Measurements from ENCODE around the gene KIF5A. TPM values are rescaled to one million over a fixed set of nuclear protein-coding genes. Genes with fewer than 3 reads are reported as not detected.

The KIF5A gene
- total RNA-seq, 1 experiment from 2014 or later = 3.0 TPM

DNA sequence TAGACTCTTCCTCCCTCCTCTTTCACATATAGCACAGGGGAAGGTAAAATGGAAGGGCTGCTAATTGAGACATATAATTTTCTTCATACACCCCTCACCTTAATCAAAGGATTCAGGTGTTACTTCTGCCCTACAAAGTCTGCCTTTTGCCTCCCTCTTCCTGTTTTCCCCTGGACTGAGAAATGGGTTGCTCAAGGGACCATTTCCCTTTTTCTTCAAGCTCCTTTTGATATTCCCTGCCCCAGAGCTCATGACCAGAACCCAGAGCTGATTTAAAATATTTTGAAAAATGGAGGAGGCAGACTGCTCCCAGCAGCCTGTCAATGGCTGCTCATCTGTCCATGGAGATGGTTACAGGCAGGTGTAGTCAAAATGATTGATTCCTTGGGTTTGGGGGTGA is 34.8 kb downstream of the KIF5A start:
- CTCF ChIA-PET = interaction anchor here (0.6 to 1.7 kb wide), 3 partner anchors 43 to 260 kb away, joined by 3 to 6 read pairs (median 6); no protein-coding TSS in a partner anchor

DNA sequence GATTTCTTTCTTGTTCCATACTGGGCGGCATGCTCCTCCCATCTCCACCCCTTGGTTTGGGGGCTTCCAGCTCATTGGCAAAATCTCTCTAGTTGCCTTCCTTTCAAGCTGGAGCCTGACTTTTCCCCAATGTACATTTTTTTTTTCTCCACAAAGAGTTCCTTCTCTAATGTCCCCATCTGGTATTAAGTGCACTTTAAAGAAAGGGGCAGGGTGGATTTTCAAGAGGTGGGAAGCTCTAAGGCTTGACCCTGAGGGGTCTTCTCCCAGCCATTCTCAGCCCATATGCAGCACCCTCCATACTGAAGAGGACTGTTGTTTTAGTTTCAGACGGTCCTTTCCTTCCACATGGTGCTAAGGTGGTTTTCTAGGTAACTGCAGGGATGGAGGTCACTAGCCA is 35.3 kb downstream of the KIF5A start:
- no peak for DNase-seq (ENCODE audit: low read depth, low spot score)
- no peak overlapping the region for H3K4me3 ChIP-seq (ENCODE audit: low read depth in 2 of 2, low read length in 2 of 2)
- ATAC-seq = no peak
- no peaks in the 10 kb centered on the region for H3K27me3 ChIP-seq (ENCODE audit: control insufficient read depth, insufficient read depth, low read length)
- no peaks in the 10 kb centered on the region for H3K9me3 ChIP-seq (ENCODE audit: control insufficient read depth, insufficient read depth, low read depth, low read length)
- ChIA-PET POLR2A (interaction anchor here (0.7 kb wide), 1 partner anchor 74 kb away, joined by 3 read pairs; no protein-coding TSS in a partner anchor), CTCF (interaction anchor here (0.6 to 1.7 kb wide), 2 partner anchors 42 to 260 kb away, joined by 3 to 6 read pairs; no protein-coding TSS in a partner anchor)
- TF ChIP-seq, protein P1, sequence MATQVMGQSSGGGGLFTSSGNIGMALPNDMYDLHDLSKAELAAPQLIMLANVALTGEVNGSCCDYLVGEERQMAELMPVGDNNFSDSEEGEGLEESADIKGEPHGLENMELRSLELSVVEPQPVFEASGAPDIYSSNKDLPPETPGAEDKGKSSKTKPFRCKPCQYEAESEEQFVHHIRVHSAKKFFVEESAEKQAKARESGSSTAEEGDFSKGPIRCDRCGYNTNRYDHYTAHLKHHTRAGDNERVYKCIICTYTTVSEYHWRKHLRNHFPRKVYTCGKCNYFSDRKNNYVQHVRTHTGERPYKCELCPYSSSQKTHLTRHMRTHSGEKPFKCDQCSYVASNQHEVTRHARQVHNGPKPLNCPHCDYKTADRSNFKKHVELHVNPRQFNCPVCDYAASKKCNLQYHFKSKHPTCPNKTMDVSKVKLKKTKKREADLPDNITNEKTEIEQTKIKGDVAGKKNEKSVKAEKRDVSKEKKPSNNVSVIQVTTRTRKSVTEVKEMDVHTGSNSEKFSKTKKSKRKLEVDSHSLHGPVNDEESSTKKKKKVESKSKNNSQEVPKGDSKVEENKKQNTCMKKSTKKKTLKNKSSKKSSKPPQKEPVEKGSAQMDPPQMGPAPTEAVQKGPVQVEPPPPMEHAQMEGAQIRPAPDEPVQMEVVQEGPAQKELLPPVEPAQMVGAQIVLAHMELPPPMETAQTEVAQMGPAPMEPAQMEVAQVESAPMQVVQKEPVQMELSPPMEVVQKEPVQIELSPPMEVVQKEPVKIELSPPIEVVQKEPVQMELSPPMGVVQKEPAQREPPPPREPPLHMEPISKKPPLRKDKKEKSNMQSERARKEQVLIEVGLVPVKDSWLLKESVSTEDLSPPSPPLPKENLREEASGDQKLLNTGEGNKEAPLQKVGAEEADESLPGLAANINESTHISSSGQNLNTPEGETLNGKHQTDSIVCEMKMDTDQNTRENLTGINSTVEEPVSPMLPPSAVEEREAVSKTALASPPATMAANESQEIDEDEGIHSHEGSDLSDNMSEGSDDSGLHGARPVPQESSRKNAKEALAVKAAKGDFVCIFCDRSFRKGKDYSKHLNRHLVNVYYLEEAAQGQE (IDR thresholded peaks at IDR 0.05; ENCODE audit: insufficient read depth in 1 of 2, low read depth in 2 of 2, low read length in 1 of 2) = no peak
- TF ChIP-seq TCF7L2 (IDR thresholded peaks at IDR 0.05; ENCODE audit: low read depth, low read length) (no peak), POLR2AphosphoS5 (IDR thresholded peaks at IDR 0.05; ENCODE audit: low read depth, low read length) (no peak), SIN3A (IDR thresholded peaks at IDR 0.05; ENCODE audit: borderline replicate concordance, insufficient read depth, low read depth, low read length) (no peak)
- TF ChIP-seq, protein P2, sequence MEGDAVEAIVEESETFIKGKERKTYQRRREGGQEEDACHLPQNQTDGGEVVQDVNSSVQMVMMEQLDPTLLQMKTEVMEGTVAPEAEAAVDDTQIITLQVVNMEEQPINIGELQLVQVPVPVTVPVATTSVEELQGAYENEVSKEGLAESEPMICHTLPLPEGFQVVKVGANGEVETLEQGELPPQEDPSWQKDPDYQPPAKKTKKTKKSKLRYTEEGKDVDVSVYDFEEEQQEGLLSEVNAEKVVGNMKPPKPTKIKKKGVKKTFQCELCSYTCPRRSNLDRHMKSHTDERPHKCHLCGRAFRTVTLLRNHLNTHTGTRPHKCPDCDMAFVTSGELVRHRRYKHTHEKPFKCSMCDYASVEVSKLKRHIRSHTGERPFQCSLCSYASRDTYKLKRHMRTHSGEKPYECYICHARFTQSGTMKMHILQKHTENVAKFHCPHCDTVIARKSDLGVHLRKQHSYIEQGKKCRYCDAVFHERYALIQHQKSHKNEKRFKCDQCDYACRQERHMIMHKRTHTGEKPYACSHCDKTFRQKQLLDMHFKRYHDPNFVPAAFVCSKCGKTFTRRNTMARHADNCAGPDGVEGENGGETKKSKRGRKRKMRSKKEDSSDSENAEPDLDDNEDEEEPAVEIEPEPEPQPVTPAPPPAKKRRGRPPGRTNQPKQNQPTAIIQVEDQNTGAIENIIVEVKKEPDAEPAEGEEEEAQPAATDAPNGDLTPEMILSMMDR (IDR thresholded peaks at IDR 0.05) = no peak
- no TSS peak for BruUV-seq (replicated peaks)
- no peaks in the 10 kb centered on the region for H3K36me3 ChIP-seq (ENCODE audit: control insufficient read depth, insufficient read depth, low read length)
- in situ Hi-C loops (cut with HindIII; ENCODE audit: low pct_unique_long_range_greater_than_20kb, low sequenced_read_pairs) (no loop called here), intact Hi-C loops (cut with micrococcal nuclease; ENCODE audit: unreplicated experiment) (no loop called here)
- H3K27ac ChIP-seq (ENCODE audit: low read length) = no peak overlapping the region
- H3K4me1 ChIP-seq (ENCODE audit: control insufficient read depth, insufficient read depth, low read length) = no peaks in the 10 kb centered on the region

More for the DNA sequence above, 34.8 kb downstream of the KIF5A start:
- H3K27me3 ChIP-seq (ENCODE audit: control insufficient read depth, insufficient read depth, low read length) = no peaks in the 10 kb centered on the region
- POLR2A ChIA-PET = interaction anchor here (0.6 kb wide), 1 partner anchor 12 kb away, joined by 3 read pairs; no protein-coding TSS in a partner anchor
- TF ChIP-seq, protein P2 (IDR thresholded peaks at IDR 0.05) = no peak
- TF ChIP-seq POLR2AphosphoS5 (IDR thresholded peaks at IDR 0.05; ENCODE audit: low read depth, low read length) (no peak), TCF7L2 (IDR thresholded peaks at IDR 0.05; ENCODE audit: low read depth, low read length) (no peak), SIN3A (IDR thresholded peaks at IDR 0.05; ENCODE audit: borderline replicate concordance, insufficient read depth, low read depth, low read length) (no peak)
- TF ChIP-seq, protein P1 (IDR thresholded peaks at IDR 0.05; ENCODE audit: insufficient read depth in 1 of 2, low read depth in 2 of 2, low read length in 1 of 2) = no peak
- intact Hi-C loops (cut with micrococcal nuclease; ENCODE audit: unreplicated experiment) = loop anchor here (5.0 kb wide), 1 partner anchor 153 kb away; the partner anchor contains the start of gene AGAP2
- H3K4me1 ChIP-seq (ENCODE audit: control insufficient read depth, insufficient read depth, low read length) = no peaks in the 10 kb centered on the region
- ATAC-seq (no peak), DNase-seq (ENCODE audit: low read depth, low spot score) (no peak)
- in situ Hi-C loops (cut with HindIII; ENCODE audit: low pct_unique_long_range_greater_than_20kb, low sequenced_read_pairs) = no loop called here
- no peak overlapping the region for H3K27ac ChIP-seq (ENCODE audit: low read length)
- no TSS peak for BruUV-seq (replicated peaks)
- H3K36me3 ChIP-seq (ENCODE audit: control insufficient read depth, insufficient read depth, low read length) = no peaks in the 10 kb centered on the region
- H3K4me3 ChIP-seq (ENCODE audit: low read depth in 2 of 2, low read length in 2 of 2) = no peak overlapping the region
- no peaks in the 10 kb centered on the region for H3K9me3 ChIP-seq (ENCODE audit: control insufficient read depth, insufficient read depth, low read depth, low read length)
